Gastroesophageal sphincter (tissue), 4 donors: ENCODE results near the gene KCNQ1OT1. TPM values are rescaled to one million over a fixed set of nuclear protein-coding genes. Genes with fewer than 3 reads are reported as not detected.

Experiments
- ATAC-seq: fragments of 150-250 bp; one replicate; pipeline ENCODE4 v1.9.1; 2016; ENCODE audit warnings: mild to moderate bottlenecking, moderate library complexity
- H3K27ac ChIP-seq, 4 donors: fragments of 200-600 bp; sonication (generic) in 3 of 4; 1 replicate in 3 of 4; 2 replicates in 1 of 4; pipeline ENCODE4 v1.5.1; 2016 to 2019
- H3K27me3 ChIP-seq: fragments of 200-600 bp; sonication (generic); one replicate; pipeline ENCODE4 v1.5.1; 2019
- H3K36me3 ChIP-seq, 2 donors: fragments of 200-600 bp; sonication (generic); one replicate each; pipeline ENCODE4 v1.5.1; 2019; ENCODE audit warnings: control low read depth in 1 of 2
- H3K4me1 ChIP-seq, 3 donors: fragments of 200-600 bp; sonication (generic); 1 replicate in 2 of 3; 2 replicates in 1 of 3; pipeline ENCODE4 v1.5.1; 2016 to 2019; ENCODE audit warnings: control low read depth in 2 of 3
- H3K4me3 ChIP-seq, 2 donors: fragments of 200-600 bp; sonication (generic); one replicate each; pipeline ENCODE4 v1.5.1; 2019; ENCODE audit warnings: mild to moderate bottlenecking in 1 of 2, moderate library complexity in 1 of 2
- H3K9me3 ChIP-seq, 3 donors: fragments of 200-600 bp; sonication (generic); one replicate each; pipeline ENCODE4 v1.5.1; 2017 to 2019; ENCODE audit warnings: control low read depth in 2 of 3
- CTCF ChIP-seq, 4 experiments: fragments of 200-600 bp in 2 of 4; fragments of 450-650 bp in 2 of 4; sonication (generic) in 1 of 4; IDR thresholded peaks; one replicate each; pipeline ENCODE4 v1.5.1; 2017 to 2019; ENCODE audit warnings: antibody characterized with exemption in 4 of 4, mild to moderate bottlenecking in 2 of 4, moderate library complexity in 2 of 4
- EP300 ChIP-seq: sonication (generic); formaldehyde crosslinking; IDR thresholded peaks from one replicate; pipeline ENCODE4 v1.6.1; 2017; ENCODE audit warnings: antibody characterized with exemption, mild to moderate bottlenecking
- POLR2A ChIP-seq, 2 donors: fragments of 450-650 bp; IDR thresholded peaks; one replicate each; pipeline ENCODE4 v1.6.1; 2017; ENCODE audit warnings: antibody characterized with exemption in 2 of 2, mild to moderate bottlenecking in 2 of 2, moderate library complexity in 1 of 2
- POLR2AphosphoS5 ChIP-seq: sonication (generic); formaldehyde crosslinking; IDR thresholded peaks from one replicate; pipeline ENCODE4 v1.6.1; 2017; ENCODE audit warnings: antibody characterized with exemption
- WGBS, 2 donors: methylation state at CpG; one replicate each; pipeline ENCODE4 v1.1.5; 2018; ENCODE audit warnings: low coverage in 1 of 2; 5-methylcytosine and 5-hydroxymethylcytosine counted together
- total RNA-seq, 4 donors: library from RNA; depleted of rRNA; stranded (reverse); fragments of >200 nt; gene quantifications; one replicate each; pipeline ENCODE4 v1.1.0, GENCODE V29; 2016

KCNQ1OT1 gene
- total RNA-seq, 4 donors from 2014 or later = 0.52 to 3.3 (median 1.4) TPM

- no peaks in the 10 kb centered on the region for H3K27me3 ChIP-seq
- WGBS, 2 donors = 100% methylated on average over 2 of the region's 2 CpGs; no CpG with 5 or more reads in 1 of the 2 donors
- ATAC-seq = no peak
- peaks cover 0 to 98% (median 0%) of the 10 kb centered on the region in 3 donors for H3K9me3 ChIP-seq
- TF ChIP-seq POLR2A (IDR thresholded peaks at IDR 0.05) (no peak), EP300 (no peak), CTCF (IDR thresholded peaks at IDR 0.05) (no peak), POLR2AphosphoS5 (no peak)
- no peaks in the 10 kb centered on the region for H3K36me3 ChIP-seq
- H3K4me3 ChIP-seq = no peak overlapping the region
- H3K4me1 ChIP-seq = no peaks in the 10 kb centered on the region
- no peak overlapping the region for H3K27ac ChIP-seq
Observed at GRCh38 chr11:2650343-2650867, 49.4 kb downstream of the KCNQ1OT1 start.

GRCh38 chr11:2649848-2650247 is 49.9 kb downstream of the KCNQ1OT1 start:
- Histone ChIP-seq H3K4me3 (no peak overlapping the region), H3K9me3 (peaks cover 0 to 98% (median 0%) of the 10 kb centered on the region in 3 donors), H3K27ac (no peak overlapping the region), H3K4me1 (no peaks in the 10 kb centered on the region), H3K27me3 (no peaks in the 10 kb centered on the region), H3K36me3 (no peaks in the 10 kb centered on the region)
- WGBS, 2 donors = 90 to 97% methylated on average over 2 of the region's 2 CpGs
- no peak for ATAC-seq
- no peak for TF ChIP-seq CTCF (IDR thresholded peaks at IDR 0.05)

GRCh38 chr11:2649400-2649799 is 50.4 kb downstream of the KCNQ1OT1 start:
- TF ChIP-seq POLR2AphosphoS5 (no peak), EP300 (no peak), POLR2A (IDR thresholded peaks at IDR 0.05) (no peak), CTCF (IDR thresholded peaks at IDR 0.05) (no peak)
- H3K9me3 ChIP-seq = peaks cover 0 to 98% (median 0%) of the 10 kb centered on the region in 3 donors
- no peak for ATAC-seq
- H3K27me3 ChIP-seq = no peaks in the 10 kb centered on the region
- no peaks in the 10 kb centered on the region for H3K36me3 ChIP-seq
- H3K4me3 ChIP-seq = no peak overlapping the region
- no peak overlapping the region for H3K27ac ChIP-seq
- no peaks in the 10 kb centered on the region for H3K4me1 ChIP-seq

- Histone ChIP-seq H3K36me3 (no peaks in the 10 kb centered on the region), H3K27ac (no peak overlapping the region), H3K27me3 (no peaks in the 10 kb centered on the region), H3K4me1 (no peaks in the 10 kb centered on the region), H3K4me3 (no peak overlapping the region), H3K9me3 (peaks cover 0 to 98% (median 0%) of the 10 kb centered on the region in 3 donors)
- no peak for ATAC-seq
- WGBS, 2 donors = 100% methylated on average over 1 of the region's 6 CpGs; no CpG with 5 or more reads in 1 of the 2 donors
- no peak for TF ChIP-seq EP300
- no peak for TF ChIP-seq POLR2AphosphoS5
- no peak for TF ChIP-seq POLR2A (IDR thresholded peaks at IDR 0.05)
- TF ChIP-seq CTCF (IDR thresholded peaks at IDR 0.05) = no peak
Observed at GRCh38 chr11:2647953-2648352, 51.8 kb downstream of the KCNQ1OT1 start.

- no peak overlapping the region for H3K4me3 ChIP-seq
- WGBS, 2 donors = 20 to 100% methylated on average over 1 of the region's 1 CpG
- H3K27me3 ChIP-seq = no peaks in the 10 kb centered on the region
- peaks cover 0 to 98% (median 0%) of the 10 kb centered on the region in 3 donors for H3K9me3 ChIP-seq
- H3K27ac ChIP-seq = no peak overlapping the region
- H3K36me3 ChIP-seq = no peaks in the 10 kb centered on the region
- ATAC-seq = no peak
- TF ChIP-seq POLR2AphosphoS5 (no peak), POLR2A (IDR thresholded peaks at IDR 0.05) (no peak), CTCF (IDR thresholded peaks at IDR 0.05) (no peak), EP300 (no peak)
- H3K4me1 ChIP-seq = no peaks in the 10 kb centered on the region
Observed at GRCh38 chr11:2647167-2647566, 52.6 kb downstream of the KCNQ1OT1 start.
